Measurements from ENCODE around the gene APBA3. TPM values are rescaled to one million over a fixed set of nuclear protein-coding genes. Genes with fewer than 3 reads are reported as not detected.

APBA3 gene
- total and polyA plus RNA-seq, 2 of the 4 experiments (the other 2 are of a cell fraction), result 9.5 to 18.4 TPM

DNA sequence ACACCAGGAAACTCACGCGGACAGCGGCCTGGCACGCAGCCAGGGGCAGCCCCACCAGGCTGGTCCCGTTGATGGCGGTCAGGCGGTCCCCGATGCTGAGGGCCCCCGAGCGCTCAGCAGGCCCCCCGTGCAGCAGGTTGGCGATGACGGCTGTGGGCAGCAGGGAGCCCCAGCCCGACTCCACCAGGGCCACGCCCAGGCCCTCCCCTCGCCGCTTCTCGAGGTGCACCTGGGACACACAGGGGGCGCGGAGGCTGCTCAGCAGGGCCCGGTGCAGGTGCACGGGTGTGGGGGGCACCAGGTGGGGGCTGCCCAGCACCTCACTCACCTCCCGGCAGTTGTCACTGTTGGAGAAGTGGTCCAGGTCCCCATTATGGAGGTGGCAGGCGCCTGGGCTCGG is 9.0 kb downstream of the APBA3 start:
- dilution Hi-C loops (cut with HindIII; ENCODE audit: low sequenced_read_pairs, unreplicated experiment), result no loop called here
- DNase-seq, result no peak
- no peaks in the 10 kb centered on the region for H4K20me1 ChIP-seq (ENCODE audit: insufficient read depth, low read length)
- no peak overlapping the region for H2BK20ac ChIP-seq (ENCODE audit: low read depth, low read length)
- peaks cover 24% of the 10 kb centered on the region; the same call in 1 of the 2 replicates for H3K36me3 ChIP-seq (ENCODE audit: control insufficient read depth, insufficient read depth, low read length)
- H3K4me2 ChIP-seq (ENCODE audit: low read depth, low read length), result no peak overlapping the region
- no peak overlapping the region for H2AFZ ChIP-seq (replicated peaks; ENCODE audit: low read length, poor library complexity)
- H2AK5ac ChIP-seq (ENCODE audit: low read depth, low read length), result no peak overlapping the region
- no peak overlapping the region for H2BK120ac ChIP-seq (ENCODE audit: low read depth, low read length)
- no peak overlapping the region for H3K4me3 ChIP-seq (ENCODE audit: insufficient read depth, low read depth, low read length)
- H4K91ac ChIP-seq (ENCODE audit: insufficient read depth, low read depth, low read length), result no peak overlapping the region
- TF ChIP-seq NFE2L2 (IDR thresholded peaks at IDR 0.05; ENCODE audit: low read depth, low read length) (no peak), RAD21 (IDR thresholded peaks at IDR 0.05; ENCODE audit: low read length) (no peak), ELK1 (IDR thresholded peaks at IDR 0.05; ENCODE audit: borderline replicate concordance, low read depth, low read length) (no peak)
- H3K14ac ChIP-seq (replicated peaks; ENCODE audit: low read depth, low read length), result no peak overlapping the region
- H3K9me3 ChIP-seq (ENCODE audit: control insufficient read depth, insufficient read depth, low read length), result no peaks in the 10 kb centered on the region
- ChIA-PET POLR2A (ENCODE audit: unreplicated experiment) (no interaction called here), CTCF (no interaction called here)
- H3K9ac ChIP-seq (ENCODE audit: low read depth, low read length), result no peak overlapping the region
- H3K79me1 ChIP-seq (ENCODE audit: low read depth in 1 of 2, low read length in 2 of 2), result no peaks in the 10 kb centered on the region; a peak in 1 of 4 replicates
- H3K18ac ChIP-seq (ENCODE audit: low read depth, low read length), result no peak overlapping the region
- WGBS, 2 experiments (ENCODE audit: extremely low coverage in 2 of 2, insufficient read length in 1 of 2), result 89% methylated on average over 18 of the region's 25 CpGs; no CpG with 5 or more reads in 1 of the 2 experiments
- no peaks in the 10 kb centered on the region for H3K4me1 ChIP-seq (ENCODE audit: control insufficient read depth, insufficient read depth, low read length)
- H3K9me1 ChIP-seq (ENCODE audit: insufficient read depth, low read length), result no peaks in the 10 kb centered on the region
- H3K23ac ChIP-seq (ENCODE audit: low read depth, low read length), result no peak overlapping the region
- no peak overlapping the region for H2AK9ac ChIP-seq (replicated peaks; ENCODE audit: low read depth, low read length, poor library complexity)
- no peak overlapping the region for H3K4ac ChIP-seq (ENCODE audit: low read depth, low read length)
- no peak overlapping the region for H4K8ac ChIP-seq (ENCODE audit: low read depth in 2 of 2, low read length in 2 of 2)
- in situ Hi-C loops (cut with MboI; ENCODE audit: low sequenced_read_pairs), result no loop called here
- H3K27ac ChIP-seq (ENCODE audit: insufficient read depth, low read length), result no peak overlapping the region
- H3K56ac ChIP-seq (ENCODE audit: extremely low read depth, insufficient read depth, low read length), result no peak overlapping the region
- BruUV-seq (replicated peaks), result no TSS peak
- H2BK15ac ChIP-seq (ENCODE audit: low read depth, low read length), result no peak overlapping the region
- ATAC-seq (ENCODE audit: low read depth), result no peak
- H4K5ac ChIP-seq (ENCODE audit: low read depth, low read length), result no peak overlapping the region
- no peaks in the 10 kb centered on the region for H3K27me3 ChIP-seq (ENCODE audit: control insufficient read depth, insufficient read depth, low read length)
- H2BK5ac ChIP-seq (ENCODE audit: low read depth, low read length, poor library complexity, severe bottlenecking), result no peak overlapping the region
- intact Hi-C loops (cut with micrococcal nuclease), result no loop called here
